DMS153 (cell line): Measurements from ENCODE around the gene SCGB1A1.
"Not testable (repeated sequence)": the region's sequence is repeated elsewhere in the genome, so short reads cannot be mapped to it uniquely, and the experiment has no call there.

ENCODE experiments used
- DNase-seq: peaks from one replicate; lab custom pipeline; 2025; lab: John Stamatoyannopoulos, UW

The SCGB1A1 gene

GRCh38 chr11:62418733-62419132, at the start of gene SCGB1A1:
Gene SCGB1A1 (plus strand): TSS chr11:62419033. CDS start chr11:62419096, 63 bp downstream.
- DNase-seq: no peak

GRCh38 chr11:62370743-62371440, 47.9 kb upstream of the SCGB1A1 start:
- no peak for DNase-seq

GRCh38 chr11:62372871-62373270, 46.0 kb upstream of the SCGB1A1 start:
- no peak for DNase-seq

- DNase-seq: no peak
Measured at GRCh38 chr11:62373464-62374119, 45.2 kb upstream of the SCGB1A1 start.

- DNase-seq: no peak
Measured at GRCh38 chr11:62374801-62375200, 44.0 kb upstream of the SCGB1A1 start.

- DNase-seq: peak; percentile 27
Measured at GRCh38 chr11:62378459-62379063, 40.3 kb upstream of the SCGB1A1 start.

GRCh38 chr11:62379586-62379985, 39.2 kb upstream of the SCGB1A1 start:
- not testable (repeated sequence) for DNase-seq

GRCh38 chr11:62380821-62381245, 38.0 kb upstream of the SCGB1A1 start:
- peak; percentile 37 for DNase-seq

- DNase-seq: no peak
Measured at GRCh38 chr11:62383822-62384221, 35.0 kb upstream of the SCGB1A1 start.

- not testable (repeated sequence) for DNase-seq
Measured at GRCh38 chr11:62386083-62386482, 32.8 kb upstream of the SCGB1A1 start.

GRCh38 chr11:62387381-62387780, 31.5 kb upstream of the SCGB1A1 start:
- DNase-seq: no peak

- DNase-seq: no peak
Measured at GRCh38 chr11:62388999-62389398, 29.8 kb upstream of the SCGB1A1 start.

GRCh38 chr11:62390237-62390636, 28.6 kb upstream of the SCGB1A1 start:
- no peak for DNase-seq

- DNase-seq: no peak
Measured at GRCh38 chr11:62390722-62391121, 28.1 kb upstream of the SCGB1A1 start.

- no peak for DNase-seq
Measured at GRCh38 chr11:62391642-62392425, 27.0 kb upstream of the SCGB1A1 start.

- no peak for DNase-seq
Measured at GRCh38 chr11:62392506-62392905, 26.3 kb upstream of the SCGB1A1 start.

- DNase-seq: no peak
Measured at GRCh38 chr11:62393061-62393611, 25.7 kb upstream of the SCGB1A1 start.

- DNase-seq: no peak
Measured at GRCh38 chr11:62393735-62394134, 25.1 kb upstream of the SCGB1A1 start.

GRCh38 chr11:62394825-62395538, 23.9 kb upstream of the SCGB1A1 start:
- DNase-seq: peak; percentile 70

- no peak for DNase-seq
Measured at GRCh38 chr11:62395885-62396551, 22.8 kb upstream of the SCGB1A1 start.
